Urinary bladder (tissue), 4 donors: ENCODE results near the gene DCTN4. TPM values are rescaled to one million over a fixed set of nuclear protein-coding genes. Genes with fewer than 3 reads are reported as not detected.

Source experiments
- DNase-seq: peaks from one replicate; pipeline ENCODE4 v3.0.0-alpha.2; 2015; ENCODE audit errors: extremely low spot score
- H3K27ac ChIP-seq: one replicate; pipeline ENCODE4 v1.5.1; 2013; ENCODE audit warnings: low read depth, mild to moderate bottlenecking, moderate library complexity
- H3K36me3 ChIP-seq: one replicate; pipeline ENCODE4 v1.6.1; 2013; ENCODE audit warnings: mild to moderate bottlenecking, moderate library complexity; ENCODE audit not compliant: insufficient read depth
- H3K4me1 ChIP-seq: one replicate; pipeline ENCODE4 v1.6.1; 2013; ENCODE audit warnings: mild to moderate bottlenecking, moderate library complexity; ENCODE audit not compliant: insufficient read depth
- H3K4me3 ChIP-seq: one replicate; pipeline ENCODE4 v1.5.1; 2013; ENCODE audit warnings: low read depth, low read length
- WGBS: extraction: QIAGEN DNeasy Blood & Tissue Kit; methylation state at CpG from one replicate; pipeline ENCODE4 v1.1.7; 2013; 5-methylcytosine and 5-hydroxymethylcytosine counted together
- polyA plus RNA-seq: library from polyadenylated mRNA; stranded (reverse); fragments of 200-250 nt; gene quantifications from one replicate; pipeline ENCODE4 v1.2.3, GENCODE V29; 2013
- total RNA-seq: library from RNA; depleted of rRNA; stranded (reverse); fragments of >200 nt; gene quantifications from one replicate; pipeline ENCODE4 v1.2.3, GENCODE V29; 2014
- donor health status: healthy with polysubstance abuse.
- donor health status: healthy.

Gene DCTN4
- total and polyA plus RNA-seq, 2 donors: 29.4 to 95.5 TPM

DNA sequence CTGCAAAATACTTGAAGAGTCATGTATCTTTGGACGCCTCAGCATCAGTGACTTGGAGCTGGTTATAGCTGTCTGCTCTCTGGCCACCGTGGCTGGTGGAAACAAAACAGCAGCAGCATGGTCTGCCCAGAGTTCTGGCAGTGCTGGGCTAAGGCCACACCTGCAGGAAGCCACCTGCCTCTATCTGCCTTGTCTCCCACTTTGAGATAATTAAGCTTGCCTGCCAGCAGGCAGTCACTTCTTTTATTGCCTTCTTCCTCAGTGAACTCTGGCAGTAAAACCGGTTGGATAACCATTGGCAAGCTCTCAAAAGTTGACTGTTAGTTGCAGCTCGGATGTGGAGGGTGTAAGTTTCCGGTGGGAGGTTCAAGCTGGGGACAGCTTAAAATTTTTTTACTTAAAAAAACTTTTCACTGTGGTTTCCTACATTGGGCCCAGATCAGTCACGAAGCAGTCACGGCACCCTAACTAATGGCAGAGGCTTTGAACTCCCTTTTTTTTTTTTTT, 24.7 kb upstream of the DCTN4 start:
- peak; percentile 91 for DNase-seq
- 3% methylated on average over 7 of the region's 7 CpGs for WGBS
- Histone ChIP-seq H3K27ac (peak overlapping the region; percentile 80), H3K4me1 (no peaks in the 10 kb centered on the region), H3K36me3 (no peaks in the 10 kb centered on the region), H3K4me3 (no peak overlapping the region)

- WGBS: 46% methylated on average over 3 of the region's 3 CpGs
- Histone ChIP-seq H3K36me3 (no peaks in the 10 kb centered on the region), H3K4me3 (no peak overlapping the region), H3K4me1 (no peaks in the 10 kb centered on the region), H3K27ac (peak overlapping the region; percentile 80)
- DNase-seq: no peak
These were observed 24.0 kb upstream of the DCTN4 start for GRCh38 chr5:150782850-150783249.

DNA sequence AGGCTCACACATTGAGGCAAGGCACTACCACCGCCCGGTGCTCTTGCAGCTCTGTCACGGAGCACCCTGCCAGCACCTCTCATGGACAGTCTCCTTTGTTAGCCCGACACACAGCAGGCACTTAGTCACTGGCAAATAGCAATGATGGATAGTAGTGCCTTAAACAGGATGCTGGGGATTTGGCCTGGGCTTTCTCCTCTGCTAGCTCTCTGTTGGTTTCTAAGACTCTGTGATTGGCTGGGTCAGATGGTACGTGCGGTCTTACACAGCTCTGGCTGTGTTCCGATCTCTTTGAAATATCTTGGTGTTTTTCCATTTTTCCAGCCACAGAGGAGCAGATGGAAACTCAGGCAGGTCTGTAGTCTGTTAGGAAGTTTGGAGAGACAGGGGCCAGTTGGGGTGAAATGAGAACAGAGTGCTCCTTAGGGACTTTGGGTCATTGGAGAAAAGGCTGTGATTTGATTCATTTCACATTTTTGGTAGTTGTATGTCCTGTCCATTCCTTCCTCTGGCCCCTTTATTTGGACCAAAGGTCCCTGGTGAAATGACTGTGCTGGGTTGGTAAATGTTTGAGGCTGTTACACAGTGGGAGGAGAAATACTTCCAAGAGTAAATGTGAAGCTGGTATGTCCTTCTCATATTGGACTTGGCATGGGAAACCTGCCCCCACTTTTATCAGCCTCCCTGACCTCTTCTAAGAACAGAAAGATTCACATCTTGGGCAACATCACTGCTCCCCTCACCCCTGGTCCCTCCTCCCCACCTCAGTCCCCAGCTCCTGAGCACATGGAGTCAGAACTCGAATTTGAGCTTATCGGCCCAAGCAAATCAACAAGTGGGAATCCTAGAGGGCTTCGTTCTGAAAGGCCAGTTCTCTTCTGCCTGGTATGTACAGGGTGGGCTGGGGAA, 23.1 kb upstream of the DCTN4 start:
- H3K4me1 ChIP-seq: no peaks in the 10 kb centered on the region
- no peaks in the 10 kb centered on the region for H3K36me3 ChIP-seq
- 57% methylated on average over 10 of the region's 10 CpGs for WGBS
- H3K4me3 ChIP-seq: no peak overlapping the region
- peak overlapping the region; percentile 83 for H3K27ac ChIP-seq
- no peak for DNase-seq

- 74% methylated on average over 5 of the region's 5 CpGs for WGBS
- Histone ChIP-seq H3K27ac (peak overlapping the region; percentile 83), H3K36me3 (no peaks in the 10 kb centered on the region), H3K4me1 (no peaks in the 10 kb centered on the region), H3K4me3 (peak overlapping the region; percentile 17)
- no peak for DNase-seq
These were observed 22.0 kb upstream of the DCTN4 start for GRCh38 chr5:150780816-150781221.

DNA sequence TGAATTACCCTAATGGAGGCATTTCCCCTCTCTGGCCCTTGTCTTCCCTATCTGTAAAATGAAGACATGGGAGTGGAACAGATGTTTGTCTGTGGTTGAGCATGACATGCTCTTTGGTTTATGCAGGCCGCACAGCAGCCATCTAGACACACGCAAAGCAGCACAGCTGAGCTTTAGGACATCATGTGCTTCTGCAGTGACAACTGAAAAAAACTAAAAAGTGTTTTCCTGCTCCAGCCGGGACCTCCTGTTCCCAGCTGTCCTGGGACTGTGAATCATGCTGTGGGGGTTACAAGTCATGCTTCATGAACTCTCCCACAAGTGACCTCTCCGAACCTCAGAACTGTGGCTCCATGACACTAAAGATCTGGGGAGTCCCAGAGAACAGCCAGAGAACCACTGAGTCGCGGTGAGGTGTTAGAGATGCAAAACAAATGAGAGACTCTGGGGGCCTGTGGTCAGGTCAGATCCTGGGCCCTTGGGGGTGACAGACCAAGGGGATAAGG, 21.4 kb upstream of the DCTN4 start:
- WGBS: 66% methylated on average over 6 of the region's 6 CpGs
- no peak for DNase-seq
- H3K4me1 ChIP-seq: no peaks in the 10 kb centered on the region

GRCh38 chr5:150779397-150780186, 20.8 kb upstream of the DCTN4 start:
- WGBS: 35% methylated on average over 13 of the region's 13 CpGs
- no peak for DNase-seq
- Histone ChIP-seq H3K4me3 (peak overlapping the region; percentile 75), H3K27ac (peak overlapping the region; percentile 88), H3K36me3 (no peaks in the 10 kb centered on the region), H3K4me1 (no peaks in the 10 kb centered on the region)

More for the DNA sequence above, 21.4 kb upstream of the DCTN4 start:
- Histone ChIP-seq H3K27ac (peak overlapping the region; percentile 83), H3K36me3 (no peaks in the 10 kb centered on the region), H3K4me3 (peak overlapping the region; percentile 75)

DNA sequence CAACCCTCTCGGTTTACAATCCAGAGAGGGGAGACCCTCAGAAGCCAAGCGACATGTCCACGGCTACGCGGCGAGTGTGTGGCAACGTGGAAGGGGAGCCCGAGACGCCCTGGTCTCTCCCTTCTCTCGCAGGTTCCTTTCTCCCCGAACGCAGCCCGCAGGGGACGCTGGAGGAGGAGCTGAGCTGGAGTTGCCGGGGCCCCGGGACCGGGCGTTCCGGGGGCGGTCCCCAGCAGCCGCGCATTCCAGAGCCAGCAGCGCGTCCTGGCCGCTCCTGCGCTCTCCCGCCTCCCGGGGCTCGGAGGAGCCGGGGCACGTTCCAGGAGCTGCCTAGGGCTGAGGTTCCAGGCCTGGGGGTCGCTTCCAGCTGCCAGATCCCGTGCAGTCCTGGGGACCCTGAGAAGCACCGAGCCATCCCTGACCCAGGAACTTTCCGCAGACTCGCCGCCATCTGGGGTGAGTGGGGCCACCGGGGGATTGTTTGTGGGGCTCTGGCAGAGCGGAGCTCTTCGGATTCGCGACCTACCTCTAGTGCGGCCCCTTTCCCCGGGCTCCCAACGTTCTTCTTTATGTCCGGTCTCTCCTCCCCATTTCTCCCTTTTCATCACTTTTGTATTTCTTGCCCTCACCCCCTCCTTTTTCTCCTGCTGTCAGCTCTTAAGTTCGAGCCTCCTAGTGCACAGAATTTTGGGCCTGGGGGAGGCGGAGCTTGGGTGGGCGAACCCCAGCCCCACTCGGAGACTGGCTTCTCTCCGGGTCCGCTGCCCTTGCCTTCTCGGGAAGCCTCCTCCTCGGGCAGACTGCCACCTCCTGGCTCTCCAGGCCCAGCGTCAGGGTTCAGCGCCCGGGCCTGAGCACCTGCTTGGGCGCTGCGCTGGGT, 19.9 kb upstream of the DCTN4 start, which contains the start of gene SMIM3:
SMIM3 (plus strand) TSS at position 241 of the 880 bp plus-strand sequence. CDS start 16,684 bp downstream, outside the sequence.
- H3K4me1 ChIP-seq: no peaks in the 10 kb centered on the region
- peak within 1 kb of the TSS; percentile 88 for H3K27ac ChIP-seq
- WGBS: 1% methylated on average over 59 of the region's 59 CpGs
- peak within 1 kb of the TSS; percentile 75 for H3K4me3 ChIP-seq
- DNase-seq: no peak
- H3K36me3 ChIP-seq: no peaks in the 10 kb centered on the region

DNA sequence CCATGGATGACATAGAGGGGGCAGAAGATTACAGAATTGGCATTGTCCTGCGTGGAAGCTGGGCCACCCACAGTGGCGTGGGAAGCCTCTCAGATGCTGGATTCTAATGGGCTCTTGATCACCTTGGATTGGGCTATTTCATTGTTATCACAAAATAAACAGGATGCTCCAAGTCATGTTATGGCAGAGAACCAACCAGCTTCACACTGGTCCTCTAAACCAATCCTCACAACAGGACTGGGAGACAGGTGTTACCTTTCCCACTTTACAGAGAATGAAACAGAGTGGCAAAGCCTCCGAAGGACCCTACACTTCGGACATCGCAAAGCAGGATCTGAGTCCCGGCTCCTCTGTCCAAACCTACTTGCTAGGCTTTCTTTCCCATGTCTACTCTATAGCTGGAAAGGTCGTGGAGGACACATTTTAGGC, 19.3 kb upstream of the DCTN4 start:
- peak overlapping the region; percentile 88 for H3K27ac ChIP-seq
- H3K4me1 ChIP-seq: no peaks in the 10 kb centered on the region
- DNase-seq: no peak
- peak overlapping the region; percentile 75 for H3K4me3 ChIP-seq
- 12% methylated on average over 7 of the region's 7 CpGs for WGBS
- H3K36me3 ChIP-seq: no peaks in the 10 kb centered on the region

GRCh38 chr5:150777685-150778084, 18.9 kb upstream of the DCTN4 start:
- H3K27ac ChIP-seq: peak overlapping the region; percentile 88
- no peaks in the 10 kb centered on the region for H3K4me1 ChIP-seq
- no peak for DNase-seq
- no peaks in the 10 kb centered on the region for H3K36me3 ChIP-seq
- WGBS: 50% methylated on average over 3 of the region's 3 CpGs
- peak overlapping the region; percentile 75 for H3K4me3 ChIP-seq

GRCh38 chr5:150774145-150774544, 15.3 kb upstream of the DCTN4 start:
- no peaks in the 10 kb centered on the region for H3K36me3 ChIP-seq
- H3K4me1 ChIP-seq: no peaks in the 10 kb centered on the region
- WGBS: 60% methylated on average over 1 of the region's 1 CpG
- H3K4me3 ChIP-seq: no peak overlapping the region
- no peak overlapping the region for H3K27ac ChIP-seq
- DNase-seq: no peak

DNA sequence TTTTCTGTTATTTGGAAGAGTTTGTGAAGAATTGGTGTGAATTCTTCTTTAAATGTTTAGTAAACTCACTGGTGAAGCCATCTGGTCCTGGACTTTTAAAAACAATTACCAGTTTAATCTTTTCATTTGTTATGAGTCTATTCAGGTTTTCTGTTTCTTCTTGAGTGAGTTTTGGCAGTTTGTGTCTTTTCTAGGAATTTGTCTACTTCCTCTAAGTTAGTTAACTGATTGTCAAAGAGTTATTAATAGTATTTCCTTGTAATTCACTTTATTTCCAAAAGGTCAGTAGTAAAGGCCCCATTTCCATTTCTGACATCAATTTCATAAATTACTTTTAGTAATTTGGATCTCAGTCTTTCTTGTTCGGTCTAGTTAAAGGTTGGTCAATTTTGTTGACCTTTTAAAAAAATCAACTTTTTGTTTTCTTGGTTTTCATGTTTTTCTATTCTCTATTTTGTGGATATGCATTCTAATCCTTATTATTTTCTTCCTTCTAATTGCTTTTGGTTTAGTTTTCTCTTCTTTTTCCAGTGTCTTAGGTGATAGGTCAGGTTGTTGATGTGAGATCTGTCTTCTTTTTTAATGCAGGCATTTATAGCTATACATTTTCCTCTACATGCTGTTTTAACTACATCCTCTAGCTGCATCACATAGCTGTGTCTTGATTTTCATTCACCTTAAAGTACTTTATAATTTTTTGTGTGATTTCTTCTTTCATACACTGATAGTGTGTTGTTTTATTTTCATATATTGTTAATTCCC, 12.4 kb upstream of the DCTN4 start:
- 76% methylated on average over 1 of the region's 1 CpG for WGBS
- DNase-seq: no peak
- Histone ChIP-seq H3K4me3 (no peak overlapping the region), H3K27ac (no peak overlapping the region), H3K36me3 (no peaks in the 10 kb centered on the region), H3K4me1 (no peaks in the 10 kb centered on the region)

DNA sequence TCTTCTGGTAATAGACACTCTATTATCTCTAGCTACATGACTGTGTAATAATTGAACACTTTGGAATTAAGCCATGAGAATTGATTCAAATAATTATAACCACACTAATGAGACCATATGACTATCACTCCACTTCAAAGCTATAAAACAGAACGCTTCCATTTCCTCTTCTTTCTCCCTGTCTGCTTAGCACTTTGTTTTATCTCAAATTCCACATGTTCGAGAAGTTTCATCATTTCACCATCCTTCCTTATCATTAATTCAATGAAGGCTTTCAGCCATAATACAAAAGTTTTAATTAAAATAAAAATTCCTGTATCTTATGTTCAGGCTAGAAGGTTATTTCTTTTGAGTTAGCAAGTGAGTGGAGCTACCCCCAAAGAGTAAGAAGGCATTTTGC, 7.4 kb upstream of the DCTN4 start:
- no peaks in the 10 kb centered on the region for H3K36me3 ChIP-seq
- WGBS: 63% methylated on average over 2 of the region's 2 CpGs
- no peak overlapping the region for H3K4me3 ChIP-seq
- no peak overlapping the region for H3K27ac ChIP-seq
- no peaks in the 10 kb centered on the region for H3K4me1 ChIP-seq
- DNase-seq: no peak
